HCT116 (cell line): ENCODE results near the gene TMTC1. TPM values are rescaled to one million over a fixed set of nuclear protein-coding genes. Genes with fewer than 3 reads are reported as not detected.

Experiments
- ATAC-seq: fragments of 200-7000 bp; cut with Tn5 transposase; 2 replicates; pipeline ENCODE4 v1.9.1; 2020; ENCODE audit warnings: mild to moderate bottlenecking, moderate library complexity
- BruUV-seq: library from RNA; stranded (reverse); fragments of 400-500 nt; replicated peaks from 2 replicates; lab custom pipeline; 2021; lab: Mats Ljungman, UMichigan
- CTCF ChIA-PET: fragments of 300-600 bp; sonication (Branson Sonifier 250); formaldehyde crosslinking; loops from one replicate; lab custom pipeline; 2021; ENCODE audit warnings: antibody characterized with exemption; lab: Charles Lee
- POLR2A ChIA-PET: fragments of 300-600, 350-600 bp; sonication (Branson Sonifier 250); formaldehyde crosslinking; loops from one replicate; lab custom pipeline; 2021; ENCODE audit warnings: antibody characterized with exemption; lab: Charles Lee
- RAD21 ChIA-PET, 2 experiments: fragments of 300-600 bp; sonication (Branson Sonifier 250); formaldehyde crosslinking; loops; one replicate each; lab custom pipeline; 2023; ENCODE audit warnings: low total read pairs in 2 of 2; ENCODE audit not compliant: uncharacterized antibody in 2 of 2, unreplicated experiment in 2 of 2, low non-redundant PET in 1 of 2; lab: Charles Lee
- DNase-seq: peaks from one replicate; pipeline ENCODE4 v3.0.0-alpha.2; 2010; ENCODE audit warnings: low read depth, low spot score
- H2AFZ ChIP-seq: fragments of 200-600 bp; shearing (Covaris generic), sonication (generic); 2 replicates; pipeline ENCODE4 v1.6.1; 2017; ENCODE audit warnings: low read depth, mixed run types, mixed read lengths, antibody characterized with exemption, low read length; ENCODE audit not compliant: poor library complexity, severe bottlenecking
- H3K27ac ChIP-seq: 2 replicates; pipeline ENCODE4 v1.5.1; 2012; ENCODE audit warnings: low read depth, low read length
- H3K27me3 ChIP-seq: fragments of 200-600 bp; sonication (generic); 2 replicates; pipeline ENCODE4 v1.6.1; 2016; ENCODE audit warnings: mixed run types, low read length, mixed read lengths; ENCODE audit not compliant: insufficient read depth
- H3K36me3 ChIP-seq, 2 experiments: fragments of 200-500 bp in 1 of 2; fragments of 200-600 bp in 1 of 2; sonication (Bioruptor generic) in 1 of 2; sonication (generic) in 1 of 2; 2 replicates each; pipeline versions ENCODE4 v1.5.1 to v1.6.1; 2014 to 2016; ENCODE audit warnings: low read length in 2 of 2, inconsistent platforms in 1 of 2, mixed read lengths in 1 of 2, mixed run types in 1 of 2; ENCODE audit not compliant: insufficient read depth in 2 of 2, control insufficient read depth in 1 of 2
- H3K4me1 ChIP-seq, 2 experiments: fragments of 200-600 bp in 1 of 2; sonication (generic) in 1 of 2; 2 replicates each; pipeline versions ENCODE4 v1.5.1 to v1.6.1; 2012 to 2017; ENCODE audit warnings: low read length in 2 of 2, inconsistent platforms in 1 of 2, mild to moderate bottlenecking in 1 of 2, mixed read lengths in 1 of 2, mixed run types in 1 of 2, moderate library complexity in 1 of 2; ENCODE audit not compliant: insufficient read depth in 2 of 2, control insufficient read depth in 1 of 2
- H3K4me2 ChIP-seq: fragments of 200-600 bp; sonication (generic); 2 replicates; pipeline ENCODE4 v1.6.1; 2017; ENCODE audit warnings: mixed run types, low read length, mixed read lengths
- H3K4me3 ChIP-seq, 2 experiments: fragments of 200-600 bp in 1 of 2; sonication (generic) in 1 of 2; replicated peaks in 1 of 2; 2 replicates each; pipeline ENCODE4 v1.5.1; 2011 to 2016; ENCODE audit warnings: low read length in 2 of 2, control low read depth in 1 of 2, low read depth in 1 of 2, mild to moderate bottlenecking in 1 of 2, mixed read lengths in 1 of 2, mixed run types in 1 of 2
- H3K79me2 ChIP-seq: fragments of 200-600 bp; sonication (generic); 2 replicates; pipeline ENCODE4 v1.6.1; 2017; ENCODE audit warnings: mild to moderate bottlenecking, mixed run types, low read length, moderate library complexity, mixed read lengths; ENCODE audit not compliant: insufficient read depth
- H3K9ac ChIP-seq: fragments of 200-600 bp; sonication (generic); 2 replicates; pipeline ENCODE4 v1.6.1; 2016; ENCODE audit warnings: low read length, mixed read lengths
- H3K9me2 ChIP-seq: fragments of 200-600 bp; sonication (generic), shearing (Covaris generic); 2 replicates; pipeline ENCODE4 v1.6.1; 2017; ENCODE audit warnings: mixed run types, mild to moderate bottlenecking, moderate library complexity; ENCODE audit not compliant: insufficient read depth
- H3K9me3 ChIP-seq, 2 experiments: fragments of 200-500 bp in 1 of 2; fragments of 200-600 bp in 1 of 2; sonication (Bioruptor generic) in 1 of 2; sonication (generic) in 1 of 2; 2 replicates each; pipeline ENCODE4 v1.6.1; 2014 to 2017; ENCODE audit warnings: low read length in 2 of 2, mixed read lengths in 2 of 2, inconsistent platforms in 1 of 2, low read depth in 1 of 2, mild to moderate bottlenecking in 1 of 2, mixed run types in 1 of 2, moderate library complexity in 1 of 2; ENCODE audit not compliant: control insufficient read depth in 1 of 2, insufficient read depth in 1 of 2
- H4K20me1 ChIP-seq: fragments of 200-600 bp; sonication (generic), shearing (Covaris generic); 2 replicates; pipeline ENCODE4 v1.6.1; 2017; ENCODE audit warnings: mixed run types, mild to moderate bottlenecking, moderate library complexity; ENCODE audit not compliant: insufficient read depth
- CEBPB ChIP-seq: IDR thresholded peaks from 2 replicates; pipeline ENCODE4 v1.6.1; 2012; ENCODE audit warnings: low read depth
- ELF1 ChIP-seq: IDR thresholded peaks from 2 replicates; pipeline ENCODE4 v1.6.1; 2012; ENCODE audit warnings: low read depth, borderline replicate concordance
- EZH2 ChIP-seq: fragments of 200-600 bp; sonication (generic); IDR thresholded peaks from 2 replicates; pipeline ENCODE4 v1.6.1; 2017; ENCODE audit warnings: antibody characterized with exemption, mixed run types
- EZH2phosphoT487 ChIP-seq: fragments of 200-600 bp; IDR thresholded peaks from 2 replicates; pipeline ENCODE4 v1.6.1; 2018; ENCODE audit warnings: antibody characterized with exemption, borderline replicate concordance
- FOSL1 ChIP-seq: IDR thresholded peaks from 2 replicates; pipeline ENCODE4 v1.6.1; 2012; ENCODE audit warnings: low read depth
- JUND ChIP-seq: IDR thresholded peaks from 2 replicates; pipeline ENCODE4 v1.6.1; 2012
- POLR2A ChIP-seq: IDR thresholded peaks from 2 replicates; pipeline ENCODE4 v1.7.0; 2011; ENCODE audit warnings: borderline replicate concordance; ENCODE audit not compliant: insufficient read depth, insufficient read length; ENCODE audit errors: extremely low read depth
- POLR2AphosphoS5 ChIP-seq: IDR thresholded peaks from 2 replicates; pipeline ENCODE4 v1.6.1; 2011; ENCODE audit warnings: mild to moderate bottlenecking, low read depth, low read length, moderate library complexity
- SIN3A ChIP-seq: IDR thresholded peaks from 2 replicates; pipeline ENCODE4 v1.6.1; 2012; ENCODE audit warnings: low read depth
- SP1 ChIP-seq: IDR thresholded peaks from 2 replicates; pipeline ENCODE4 v1.6.1; 2012; ENCODE audit warnings: low read depth
- SRF ChIP-seq: IDR thresholded peaks from 2 replicates; pipeline ENCODE4 v1.6.1; 2012; ENCODE audit warnings: low read depth
- ZFX ChIP-seq: fragments of 450-650 bp; IDR thresholded peaks from 2 replicates; pipeline ENCODE4 v1.6.1; 2017
- ZNF274 ChIP-seq: fragments of 200-500 bp; sonication (Bioruptor generic); IDR thresholded peaks from 2 replicates; pipeline ENCODE4 v1.6.1; 2014; ENCODE audit warnings: mild to moderate bottlenecking, low read depth, low read length, inconsistent platforms
- intact Hi-C: fragments of 100-400 bp; cut with micrococcal nuclease; formaldehyde crosslinking; loops from 2 replicates; pipeline ENCODE4 v1.10.0; 2022
- total RNA-seq: library from RNA; stranded (reverse); gene quantifications from one replicate; pipeline ENCODE4 v1.2.1, GENCODE V29; 2021; ENCODE audit not compliant: unreplicated experiment
- TF ChIP-seq, protein P1 (sequence below): IDR thresholded peaks from 2 replicates; pipeline ENCODE4 v1.6.1; 2012
- TF ChIP-seq, protein P2 (sequence below): IDR thresholded peaks from 2 replicates; pipeline ENCODE4 v1.6.1; 2012
- TF ChIP-seq, protein P3 (sequence below), 3 experiments: fragments of 200-600 bp in 1 of 3; sonication (generic) in 1 of 3; IDR thresholded peaks in 2 of 3; conservative IDR thresholded peaks in 1 of 3; 2 replicates each; pipeline ENCODE4 v1.5.1; 2012 to 2017; ENCODE audit warnings: low read depth in 2 of 3, low read length in 2 of 3, antibody characterized with exemption in 1 of 3, borderline replicate concordance in 1 of 3, control low read depth in 1 of 3, mild to moderate bottlenecking in 1 of 3, mixed read lengths in 1 of 3, mixed run types in 1 of 3, moderate library complexity in 1 of 3; ENCODE audit not compliant: insufficient read depth in 1 of 3
- TF ChIP-seq, protein P4 (sequence below): IDR thresholded peaks from 2 replicates; pipeline ENCODE4 v1.6.1; 2011; ENCODE audit warnings: mild to moderate bottlenecking, low read length, moderate library complexity; ENCODE audit not compliant: insufficient replicate concordance; ENCODE audit errors: extremely low read depth
- TF ChIP-seq, protein P5 (sequence below): IDR thresholded peaks from 2 replicates; pipeline ENCODE4 v1.6.1; 2012; ENCODE audit warnings: low read depth

The TMTC1 gene
- total RNA-seq, 1 experiment from 2014 or later: 2.0 TPM

DNA sequence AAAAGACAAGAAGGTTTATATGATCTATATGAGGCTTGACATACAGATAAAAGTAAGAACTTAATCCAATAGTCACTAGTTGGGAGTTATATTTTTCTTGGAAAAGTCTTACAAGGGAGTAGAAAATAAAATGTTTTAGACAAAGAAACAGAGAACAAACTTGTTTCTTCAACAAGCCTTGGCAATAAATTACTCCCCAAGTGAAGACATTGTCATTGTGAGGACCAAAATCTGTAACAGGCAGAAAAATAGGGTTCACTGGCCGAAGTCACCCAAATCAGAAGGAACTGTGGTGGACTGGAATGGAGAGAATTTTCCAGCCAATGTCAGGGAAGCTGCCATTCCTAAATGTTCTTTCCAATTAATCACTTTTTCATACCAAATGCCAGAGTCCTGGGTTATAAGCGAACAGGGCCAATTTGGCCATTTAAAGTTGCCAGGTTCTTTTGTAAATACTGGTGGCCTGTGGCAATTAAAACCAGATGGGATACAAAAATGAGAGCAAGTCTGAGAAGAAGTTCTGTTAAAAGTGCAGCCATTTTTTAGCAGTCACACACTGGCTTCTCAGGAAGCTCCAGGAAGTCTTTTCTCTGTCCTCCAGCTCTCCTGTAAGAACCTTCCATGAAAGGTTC is 168.9 kb downstream of the TMTC1 start:
- Histone ChIP-seq H3K4me3 (no peak overlapping the region), H3K9me2 (no peaks in the 10 kb centered on the region), H3K27me3 (no peaks in the 10 kb centered on the region), H2AFZ (no peak overlapping the region), H3K79me2 (no peaks in the 10 kb centered on the region), H3K9ac (no peak overlapping the region), H3K4me2 (no peak overlapping the region), H3K4me1 (peaks cover 0 to 10% of the 10 kb centered on the region in 2 experiments; a peak in 1 of 4 replicates), H3K36me3 (no peaks in the 10 kb centered on the region), H3K27ac (no peak overlapping the region), H3K9me3 (no peaks in the 10 kb centered on the region), H4K20me1 (no peaks in the 10 kb centered on the region)
- DNase-seq (no peak), ATAC-seq (no peak)
- TF ChIP-seq, protein P1, sequence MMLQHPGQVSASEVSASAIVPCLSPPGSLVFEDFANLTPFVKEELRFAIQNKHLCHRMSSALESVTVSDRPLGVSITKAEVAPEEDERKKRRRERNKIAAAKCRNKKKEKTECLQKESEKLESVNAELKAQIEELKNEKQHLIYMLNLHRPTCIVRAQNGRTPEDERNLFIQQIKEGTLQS: no peak
- TF ChIP-seq EZH2phosphoT487 (no peak), FOSL1 (no peak), ZNF274 (no peak), EZH2 (no peak), ELF1 (no peak), SP1 (no peak), CEBPB (no peak), POLR2AphosphoS5 (no peak), JUND (no peak), SRF (no peak), ZFX (no peak), SIN3A (no peak), POLR2A (no peak)
- TF ChIP-seq, protein P2, sequence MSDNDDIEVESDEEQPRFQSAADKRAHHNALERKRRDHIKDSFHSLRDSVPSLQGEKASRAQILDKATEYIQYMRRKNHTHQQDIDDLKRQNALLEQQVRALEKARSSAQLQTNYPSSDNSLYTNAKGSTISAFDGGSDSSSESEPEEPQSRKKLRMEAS: no peak
- TF ChIP-seq, protein P3, sequence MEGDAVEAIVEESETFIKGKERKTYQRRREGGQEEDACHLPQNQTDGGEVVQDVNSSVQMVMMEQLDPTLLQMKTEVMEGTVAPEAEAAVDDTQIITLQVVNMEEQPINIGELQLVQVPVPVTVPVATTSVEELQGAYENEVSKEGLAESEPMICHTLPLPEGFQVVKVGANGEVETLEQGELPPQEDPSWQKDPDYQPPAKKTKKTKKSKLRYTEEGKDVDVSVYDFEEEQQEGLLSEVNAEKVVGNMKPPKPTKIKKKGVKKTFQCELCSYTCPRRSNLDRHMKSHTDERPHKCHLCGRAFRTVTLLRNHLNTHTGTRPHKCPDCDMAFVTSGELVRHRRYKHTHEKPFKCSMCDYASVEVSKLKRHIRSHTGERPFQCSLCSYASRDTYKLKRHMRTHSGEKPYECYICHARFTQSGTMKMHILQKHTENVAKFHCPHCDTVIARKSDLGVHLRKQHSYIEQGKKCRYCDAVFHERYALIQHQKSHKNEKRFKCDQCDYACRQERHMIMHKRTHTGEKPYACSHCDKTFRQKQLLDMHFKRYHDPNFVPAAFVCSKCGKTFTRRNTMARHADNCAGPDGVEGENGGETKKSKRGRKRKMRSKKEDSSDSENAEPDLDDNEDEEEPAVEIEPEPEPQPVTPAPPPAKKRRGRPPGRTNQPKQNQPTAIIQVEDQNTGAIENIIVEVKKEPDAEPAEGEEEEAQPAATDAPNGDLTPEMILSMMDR (IDR thresholded peaks at IDR 0.05 in 2 of 3, conservative IDR thresholded peaks at IDR 0.05 in 1 of 3; ENCODE audit: borderline replicate concordance in 1 of 3, insufficient read depth in 1 of 3, low read depth in 2 of 3, low read length in 2 of 3): no peak
- TF ChIP-seq, protein P4, sequence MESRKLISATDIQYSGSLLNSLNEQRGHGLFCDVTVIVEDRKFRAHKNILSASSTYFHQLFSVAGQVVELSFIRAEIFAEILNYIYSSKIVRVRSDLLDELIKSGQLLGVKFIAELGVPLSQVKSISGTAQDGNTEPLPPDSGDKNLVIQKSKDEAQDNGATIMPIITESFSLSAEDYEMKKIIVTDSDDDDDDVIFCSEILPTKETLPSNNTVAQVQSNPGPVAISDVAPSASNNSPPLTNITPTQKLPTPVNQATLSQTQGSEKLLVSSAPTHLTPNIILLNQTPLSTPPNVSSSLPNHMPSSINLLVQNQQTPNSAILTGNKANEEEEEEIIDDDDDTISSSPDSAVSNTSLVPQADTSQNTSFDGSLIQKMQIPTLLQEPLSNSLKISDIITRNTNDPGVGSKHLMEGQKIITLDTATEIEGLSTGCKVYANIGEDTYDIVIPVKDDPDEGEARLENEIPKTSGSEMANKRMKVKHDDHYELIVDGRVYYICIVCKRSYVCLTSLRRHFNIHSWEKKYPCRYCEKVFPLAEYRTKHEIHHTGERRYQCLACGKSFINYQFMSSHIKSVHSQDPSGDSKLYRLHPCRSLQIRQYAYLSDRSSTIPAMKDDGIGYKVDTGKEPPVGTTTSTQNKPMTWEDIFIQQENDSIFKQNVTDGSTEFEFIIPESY: no peak
- TF ChIP-seq, protein P5, sequence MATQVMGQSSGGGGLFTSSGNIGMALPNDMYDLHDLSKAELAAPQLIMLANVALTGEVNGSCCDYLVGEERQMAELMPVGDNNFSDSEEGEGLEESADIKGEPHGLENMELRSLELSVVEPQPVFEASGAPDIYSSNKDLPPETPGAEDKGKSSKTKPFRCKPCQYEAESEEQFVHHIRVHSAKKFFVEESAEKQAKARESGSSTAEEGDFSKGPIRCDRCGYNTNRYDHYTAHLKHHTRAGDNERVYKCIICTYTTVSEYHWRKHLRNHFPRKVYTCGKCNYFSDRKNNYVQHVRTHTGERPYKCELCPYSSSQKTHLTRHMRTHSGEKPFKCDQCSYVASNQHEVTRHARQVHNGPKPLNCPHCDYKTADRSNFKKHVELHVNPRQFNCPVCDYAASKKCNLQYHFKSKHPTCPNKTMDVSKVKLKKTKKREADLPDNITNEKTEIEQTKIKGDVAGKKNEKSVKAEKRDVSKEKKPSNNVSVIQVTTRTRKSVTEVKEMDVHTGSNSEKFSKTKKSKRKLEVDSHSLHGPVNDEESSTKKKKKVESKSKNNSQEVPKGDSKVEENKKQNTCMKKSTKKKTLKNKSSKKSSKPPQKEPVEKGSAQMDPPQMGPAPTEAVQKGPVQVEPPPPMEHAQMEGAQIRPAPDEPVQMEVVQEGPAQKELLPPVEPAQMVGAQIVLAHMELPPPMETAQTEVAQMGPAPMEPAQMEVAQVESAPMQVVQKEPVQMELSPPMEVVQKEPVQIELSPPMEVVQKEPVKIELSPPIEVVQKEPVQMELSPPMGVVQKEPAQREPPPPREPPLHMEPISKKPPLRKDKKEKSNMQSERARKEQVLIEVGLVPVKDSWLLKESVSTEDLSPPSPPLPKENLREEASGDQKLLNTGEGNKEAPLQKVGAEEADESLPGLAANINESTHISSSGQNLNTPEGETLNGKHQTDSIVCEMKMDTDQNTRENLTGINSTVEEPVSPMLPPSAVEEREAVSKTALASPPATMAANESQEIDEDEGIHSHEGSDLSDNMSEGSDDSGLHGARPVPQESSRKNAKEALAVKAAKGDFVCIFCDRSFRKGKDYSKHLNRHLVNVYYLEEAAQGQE: no peak
- no TSS peak for BruUV-seq
- intact Hi-C loops: no loop called here
- ChIA-PET RAD21 (no interaction called here), CTCF (no interaction called here), POLR2A (no interaction called here)
